ENCODE measurements around the gene MGRN1.

DNA sequence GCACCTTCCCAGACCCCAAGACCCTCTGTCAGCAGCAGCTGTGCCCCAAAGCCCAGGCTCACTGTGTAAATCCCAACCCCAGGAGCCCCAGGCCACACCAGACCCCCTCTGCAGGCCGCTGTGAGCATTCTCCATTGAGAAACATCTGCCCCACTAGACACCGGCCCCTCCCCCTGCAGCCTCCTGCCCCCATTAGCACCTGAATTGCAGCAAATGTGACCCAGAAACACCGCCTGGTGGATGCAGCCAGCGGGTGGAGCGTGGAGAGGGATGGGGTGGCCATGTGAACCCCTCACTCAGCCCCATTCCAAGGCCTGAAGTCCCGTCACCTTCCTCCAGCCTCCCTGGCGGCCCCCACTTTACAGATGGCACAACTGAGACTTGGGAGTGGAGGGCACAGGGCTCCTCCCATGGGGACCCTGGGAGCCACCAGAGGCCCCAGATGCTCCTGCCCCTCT is 12.1 kb upstream of the MGRN1 start:
- TF ChIP-seq TAF1 (IDR thresholded peaks at IDR 0.05; ENCODE audit: borderline replicate concordance, insufficient read depth, low read length) (no peak), POLR2AphosphoS5 (IDR thresholded peaks at IDR 0.05; ENCODE audit: low read depth, low read length) (no peak), SIN3A (IDR thresholded peaks at IDR 0.05; ENCODE audit: borderline replicate concordance, insufficient read depth, low read length) (no peak)
- TF ChIP-seq, protein P1, sequence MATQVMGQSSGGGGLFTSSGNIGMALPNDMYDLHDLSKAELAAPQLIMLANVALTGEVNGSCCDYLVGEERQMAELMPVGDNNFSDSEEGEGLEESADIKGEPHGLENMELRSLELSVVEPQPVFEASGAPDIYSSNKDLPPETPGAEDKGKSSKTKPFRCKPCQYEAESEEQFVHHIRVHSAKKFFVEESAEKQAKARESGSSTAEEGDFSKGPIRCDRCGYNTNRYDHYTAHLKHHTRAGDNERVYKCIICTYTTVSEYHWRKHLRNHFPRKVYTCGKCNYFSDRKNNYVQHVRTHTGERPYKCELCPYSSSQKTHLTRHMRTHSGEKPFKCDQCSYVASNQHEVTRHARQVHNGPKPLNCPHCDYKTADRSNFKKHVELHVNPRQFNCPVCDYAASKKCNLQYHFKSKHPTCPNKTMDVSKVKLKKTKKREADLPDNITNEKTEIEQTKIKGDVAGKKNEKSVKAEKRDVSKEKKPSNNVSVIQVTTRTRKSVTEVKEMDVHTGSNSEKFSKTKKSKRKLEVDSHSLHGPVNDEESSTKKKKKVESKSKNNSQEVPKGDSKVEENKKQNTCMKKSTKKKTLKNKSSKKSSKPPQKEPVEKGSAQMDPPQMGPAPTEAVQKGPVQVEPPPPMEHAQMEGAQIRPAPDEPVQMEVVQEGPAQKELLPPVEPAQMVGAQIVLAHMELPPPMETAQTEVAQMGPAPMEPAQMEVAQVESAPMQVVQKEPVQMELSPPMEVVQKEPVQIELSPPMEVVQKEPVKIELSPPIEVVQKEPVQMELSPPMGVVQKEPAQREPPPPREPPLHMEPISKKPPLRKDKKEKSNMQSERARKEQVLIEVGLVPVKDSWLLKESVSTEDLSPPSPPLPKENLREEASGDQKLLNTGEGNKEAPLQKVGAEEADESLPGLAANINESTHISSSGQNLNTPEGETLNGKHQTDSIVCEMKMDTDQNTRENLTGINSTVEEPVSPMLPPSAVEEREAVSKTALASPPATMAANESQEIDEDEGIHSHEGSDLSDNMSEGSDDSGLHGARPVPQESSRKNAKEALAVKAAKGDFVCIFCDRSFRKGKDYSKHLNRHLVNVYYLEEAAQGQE (IDR thresholded peaks at IDR 0.05; ENCODE audit: insufficient read depth in 1 of 2, low read depth in 2 of 2, low read length in 2 of 2), result no peak
